NCI-H2196 (cell line): Measurements from ENCODE around the gene RFK.
"Not testable (repeated sequence)": the region's sequence is repeated elsewhere in the genome, so short reads cannot be mapped to it uniquely, and the experiment has no call there.

ENCODE experiments used
- DNase-seq: peaks from one replicate; lab custom pipeline; 2025; ENCODE audit not compliant: unreplicated experiment; lab: John Stamatoyannopoulos, UW

RFK gene

GRCh38 chr9:76394195-76394959 lies at the start of gene RFK:
Gene RFK, minus strand, starts transcription at chr9:76394426. Its CDS starts 255 bp downstream, at chr9:76394171.
- DNase-seq: peak; percentile 89

GRCh38 chr9:76443887-76444286 lies 49.7 kb upstream of the RFK start:
- no peak for DNase-seq

GRCh38 chr9:76441551-76442322 lies 47.5 kb upstream of the RFK start:
- no peak for DNase-seq

DNA sequence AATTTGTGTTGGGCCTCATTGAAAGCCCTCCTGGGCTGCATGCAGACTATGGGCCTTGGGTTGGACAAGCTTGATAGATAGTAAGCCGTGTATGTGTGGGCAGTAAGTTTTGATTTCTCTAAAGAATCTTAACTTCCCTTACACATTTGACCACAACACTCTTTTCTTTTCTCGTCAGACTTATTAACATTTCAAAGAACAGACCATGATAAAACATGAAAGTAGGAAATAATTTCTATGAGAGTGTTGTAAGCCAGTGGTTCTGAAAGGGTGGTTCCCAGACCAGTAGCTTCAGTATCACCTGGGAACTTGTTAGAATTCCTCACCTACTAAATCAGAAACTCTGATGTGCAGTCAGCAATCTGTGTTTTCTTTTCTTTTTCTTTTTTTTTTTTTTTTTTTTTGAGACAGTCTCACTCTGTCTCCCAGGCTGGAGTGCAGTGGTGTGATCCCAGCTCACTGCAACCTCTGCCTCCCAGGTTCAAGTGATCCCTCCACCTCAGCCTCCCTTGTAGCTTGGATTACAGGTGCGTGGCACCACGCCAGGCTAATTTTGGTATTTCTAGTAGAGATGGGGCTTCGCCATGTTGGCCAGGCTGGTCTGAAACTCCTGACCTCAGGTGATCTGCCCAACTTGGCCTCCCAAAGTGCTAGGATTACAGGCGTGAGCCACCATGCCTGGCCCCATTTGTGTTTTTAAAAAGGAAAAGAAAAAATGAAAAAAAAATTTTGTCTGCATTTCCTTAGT lies 44.8 kb upstream of the RFK start:
- no peak for DNase-seq

DNA sequence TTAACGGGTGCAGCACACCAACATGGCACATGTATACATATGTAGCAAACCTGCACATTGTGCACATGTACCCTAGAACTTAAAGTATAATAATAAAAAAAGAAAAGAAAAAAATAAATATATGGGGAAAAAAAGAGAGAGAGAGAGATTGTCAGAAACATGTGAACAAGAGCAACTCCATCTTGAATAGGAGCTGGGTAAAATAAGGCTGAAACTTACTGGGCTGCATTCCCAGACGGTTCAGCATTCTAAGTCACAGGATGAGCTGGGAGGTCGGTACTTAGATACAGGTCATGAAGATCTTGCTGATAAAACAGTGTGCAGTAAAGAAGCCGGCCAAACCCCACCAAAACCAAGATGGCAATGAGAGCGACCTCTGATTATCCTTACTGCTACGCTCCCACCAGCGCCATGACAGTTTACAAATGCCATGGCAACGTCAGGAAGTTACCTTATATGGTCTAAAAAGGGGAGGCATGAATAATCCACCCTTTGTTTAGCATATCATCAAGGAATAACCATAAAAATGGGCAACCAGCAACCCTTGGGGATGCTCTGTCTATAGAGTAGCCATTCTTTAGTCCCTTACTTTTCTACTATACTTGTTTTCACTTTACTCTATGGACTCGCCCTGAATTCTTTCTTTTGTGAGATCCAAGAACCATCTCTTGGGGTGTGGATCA lies 42.9 kb upstream of the RFK start:
- not testable (repeated sequence) for DNase-seq

GRCh38 chr9:76434897-76435296 lies 40.7 kb upstream of the RFK start:
- not testable (repeated sequence) for DNase-seq

GRCh38 chr9:76433836-76434235 lies 39.6 kb upstream of the RFK start:
- no peak for DNase-seq

GRCh38 chr9:76433406-76433805 lies 39.2 kb upstream of the RFK start:
- DNase-seq: no peak

GRCh38 chr9:76431601-76432000 lies 37.4 kb upstream of the RFK start:
- DNase-seq: no peak

DNA sequence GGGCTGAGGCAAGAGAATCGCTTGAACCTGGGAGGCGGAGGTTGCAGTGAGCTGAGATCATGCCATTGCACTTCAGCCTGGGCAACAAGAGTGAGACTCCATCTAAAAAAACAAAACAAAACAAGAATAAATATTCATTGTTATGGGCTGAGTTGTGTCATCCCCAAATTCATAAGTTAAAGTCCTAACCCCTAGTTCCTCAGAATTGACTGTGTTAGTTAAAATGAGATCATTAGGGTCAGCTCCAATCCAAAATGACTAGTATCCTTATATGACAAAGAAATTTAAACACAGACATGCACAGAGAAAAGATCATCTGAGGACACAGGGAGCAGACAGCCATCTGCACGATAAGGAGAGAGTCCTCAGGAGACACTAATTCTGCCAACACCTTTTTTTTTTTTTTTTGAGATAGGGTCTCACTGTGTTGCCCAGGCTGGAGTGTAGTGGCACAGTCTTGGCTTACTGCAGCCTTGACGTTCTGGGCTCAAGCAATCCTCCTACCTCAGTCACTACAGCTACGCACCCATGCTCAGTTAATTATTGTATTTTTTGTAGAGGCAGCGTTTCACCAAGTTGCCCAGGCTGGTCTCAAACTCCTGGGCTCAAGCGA lies 32.7 kb upstream of the RFK start:
- no peak for DNase-seq

- no peak for DNase-seq
Observed at GRCh38 chr9:76425677-76426453, 31.6 kb upstream of the RFK start.

- DNase-seq: no peak
Observed at GRCh38 chr9:76424491-76424890, 30.3 kb upstream of the RFK start.

- peak; percentile 25 for DNase-seq
Observed at GRCh38 chr9:76423216-76424177, 29.3 kb upstream of the RFK start.

- no peak for DNase-seq
Observed at GRCh38 chr9:76419782-76420380, 25.7 kb upstream of the RFK start.

- no peak for DNase-seq
Observed at GRCh38 chr9:76417394-76417793, 23.2 kb upstream of the RFK start.

- peak; percentile 88 for DNase-seq
Observed at GRCh38 chr9:76415731-76416130, 21.5 kb upstream of the RFK start.

DNA sequence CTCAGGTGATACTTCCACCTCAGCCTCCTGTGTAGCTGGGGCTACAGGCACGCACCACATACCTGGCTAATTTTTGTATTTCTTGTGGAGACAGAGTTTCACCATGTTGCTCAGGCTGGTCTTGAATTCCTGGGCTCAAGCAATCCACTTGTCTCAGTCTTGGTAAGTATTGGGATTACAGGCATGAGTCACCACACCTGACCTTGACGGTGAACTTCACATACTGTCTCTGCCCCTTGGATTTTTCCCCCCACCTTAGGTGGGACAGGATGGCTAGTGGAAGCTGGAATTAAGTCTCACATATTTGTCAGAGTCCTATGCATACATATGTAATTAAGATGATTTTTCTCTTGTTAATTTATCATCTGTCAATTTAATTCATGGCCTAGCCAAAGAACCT lies 20.9 kb upstream of the RFK start:
- DNase-seq: peak; percentile 28

GRCh38 chr9:76414661-76415060 lies 20.4 kb upstream of the RFK start:
- peak; percentile 51 for DNase-seq
